CD14-positive monocyte (primary cell): ENCODE measurements around the gene DBNDD1. TPM values are rescaled to one million over a fixed set of nuclear protein-coding genes. Genes with fewer than 3 reads are reported as not detected.

ENCODE experiments used
- DNase-seq, 3 donors: peaks; one replicate each; pipeline ENCODE4 v3.0.0-alpha.2; 2011 to 2022
- H2AFZ ChIP-seq: 2 replicates; pipeline ENCODE4 v1.6.0; 2012; ENCODE audit warnings: mild to moderate bottlenecking, low read depth, low read length, inconsistent platforms; ENCODE audit not compliant: insufficient read depth, poor library complexity, severe bottlenecking
- H3K27ac ChIP-seq, 2 donors: 1 replicate in 1 of 2; 2 replicates in 1 of 2; pipeline ENCODE4 v1.5.1; 2012 to 2013; ENCODE audit warnings: low read length in 2 of 2, control low read depth in 1 of 2, inconsistent platforms in 1 of 2, low read depth in 1 of 2, mild to moderate bottlenecking in 1 of 2
- H3K27me3 ChIP-seq, 2 donors: one replicate each; pipeline versions ENCODE4 v1.6.0 to v1.6.1; 2011 to 2013; ENCODE audit warnings: low read length in 2 of 2; ENCODE audit not compliant: control insufficient read depth in 2 of 2, insufficient read depth in 2 of 2
- H3K36me3 ChIP-seq, 2 donors: replicated peaks in 1 of 2; 1 replicate in 1 of 2; 2 replicates in 1 of 2; pipeline versions ENCODE4 v1.5.1 to v1.6.1; 2012 to 2013; ENCODE audit warnings: low read length in 2 of 2, control low read depth in 1 of 2, inconsistent platforms in 1 of 2, mild to moderate bottlenecking in 1 of 2; ENCODE audit not compliant: insufficient read depth in 2 of 2, control insufficient read depth in 1 of 2
- H3K4me1 ChIP-seq, 2 donors: 1 replicate in 1 of 2; 2 replicates in 1 of 2; pipeline versions ENCODE4 v1.5.1 to v1.6.1; 2012 to 2013; ENCODE audit warnings: low read length in 2 of 2, control low read depth in 1 of 2, inconsistent platforms in 1 of 2, mild to moderate bottlenecking in 1 of 2, moderate library complexity in 1 of 2; ENCODE audit not compliant: insufficient read depth in 2 of 2, control insufficient read depth in 1 of 2
- H3K4me2 ChIP-seq: replicated peaks from 2 replicates; pipeline ENCODE3; 2012; ENCODE audit warnings: low read length, moderate library complexity, mild to moderate bottlenecking; ENCODE audit not compliant: poor library complexity, severe bottlenecking; ENCODE audit errors: extremely low read depth
- H3K4me3 ChIP-seq, 3 experiments: fragments of 200-600 bp in 1 of 3; sonication (generic) in 1 of 3; replicated peaks in 1 of 3; 1 replicate in 2 of 3; 2 replicates in 1 of 3; pipeline ENCODE4 v1.5.1; 2011 to 2013; ENCODE audit warnings: low read length in 3 of 3, mild to moderate bottlenecking in 3 of 3, control low read depth in 2 of 3, low read depth in 2 of 3, inconsistent platforms in 1 of 3, moderate library complexity in 1 of 3
- H3K79me2 ChIP-seq: 2 replicates; pipeline ENCODE4 v1.6.0; 2012; ENCODE audit warnings: mild to moderate bottlenecking, control low read depth, inconsistent platforms, low read length, moderate library complexity; ENCODE audit not compliant: insufficient read depth
- H3K9ac ChIP-seq: 2 replicates; pipeline ENCODE4 v1.6.0; 2017; ENCODE audit warnings: low read length, mild to moderate bottlenecking; ENCODE audit not compliant: insufficient read depth, poor library complexity, severe bottlenecking
- H3K9me3 ChIP-seq, 2 donors: replicated peaks in 1 of 2; 1 replicate in 1 of 2; 2 replicates in 1 of 2; pipeline versions ENCODE4 v1.5.1 to v1.6.1; 2012 to 2013; ENCODE audit warnings: low read length in 2 of 2, control low read depth in 1 of 2; ENCODE audit not compliant: control insufficient read depth in 1 of 2, insufficient read depth in 1 of 2
- H4K20me1 ChIP-seq: 2 replicates; pipeline ENCODE4 v1.6.0; 2012; ENCODE audit warnings: mild to moderate bottlenecking, low read length, control low read depth, moderate library complexity; ENCODE audit not compliant: insufficient read depth
- H3K27ac Mint-ChIP-seq, 7 donors: one replicate each; pipeline ENCODE4 v1.8.0; 2020; ENCODE audit warnings: mild to moderate bottlenecking in 7 of 7, mixed read lengths in 7 of 7, moderate library complexity in 6 of 7, inconsistent platforms in 2 of 7
- H3K27me3 Mint-ChIP-seq, 3 donors: one replicate each; pipeline ENCODE4 v1.8.0; 2021 to 2022; ENCODE audit warnings: low read depth in 3 of 3, mild to moderate bottlenecking in 3 of 3, mixed read lengths in 3 of 3, moderate library complexity in 3 of 3, inconsistent platforms in 1 of 3
- H3K36me3 Mint-ChIP-seq, 2 donors: one replicate each; pipeline ENCODE4 v1.8.0; 2020; ENCODE audit warnings: mixed read lengths in 2 of 2, inconsistent platforms in 1 of 2, mild to moderate bottlenecking in 1 of 2
- H3K4me1 Mint-ChIP-seq: one replicate; pipeline ENCODE4 v1.8.0; 2020; ENCODE audit warnings: mild to moderate bottlenecking, mixed read lengths
- H3K4me3 Mint-ChIP-seq, 2 donors: one replicate each; pipeline ENCODE4 v1.8.0; 2020; ENCODE audit warnings: mild to moderate bottlenecking in 2 of 2, mixed read lengths in 2 of 2, moderate library complexity in 1 of 2
- H3K9me3 Mint-ChIP-seq, 7 donors: one replicate each; pipeline ENCODE4 v1.8.0; 2020 to 2022; ENCODE audit warnings: mixed read lengths in 7 of 7, mild to moderate bottlenecking in 6 of 7, moderate library complexity in 6 of 7, inconsistent platforms in 2 of 7
- CTCF ChIP-seq: fragments of 200-600 bp; IDR thresholded peaks from one replicate; pipeline ENCODE4 v1.8.0; 2022; ENCODE audit warnings: antibody characterized with exemption, mild to moderate bottlenecking
- WGBS: methylation state at CpG from one replicate; pipeline ENCODE4 v1.1.5; 2013; ENCODE audit warnings: missing lambda C conversion rate; ENCODE audit not compliant: insufficient coverage; 5-methylcytosine and 5-hydroxymethylcytosine counted together
- intact Hi-C, 2 donors: fragments of 100-400 bp; cut with micrococcal nuclease; formaldehyde crosslinking; loops; one replicate each; pipeline versions ENCODE4 v1.15.0 to v1.15.1; 2023
- polyA plus RNA-seq, 3 donors: library from polyadenylated mRNA; depleted of rRNA in 1 of 3; unstranded in 2 of 3; stranded (reverse) in 1 of 3; fragments of 300-500 nt in 2 of 3; fragments of >200 nt in 1 of 3; fragmentation: Illumina TruSeq in 2 of 3; gene quantifications; 1 replicate in 2 of 3; 2 replicates in 1 of 3; pipeline ENCODE4 v1.2.3, GENCODE V29; 2012 to 2021

DBNDD1 gene
- polyA plus RNA-seq, 3 donors, result 0.07 TPM; not detected in 2

- peaks cover 14% of the 10 kb centered on the region for H3K4me1 Mint-ChIP-seq
- no peak for DNase-seq
- H3K27me3 ChIP-seq, result peaks cover 9 to 21% of the 10 kb centered on the region in 2 donors
- no peak for TF ChIP-seq CTCF
- peaks cover 0 to 6% (median 0%) of the 10 kb centered on the region in 7 donors for H3K9me3 Mint-ChIP-seq
- H4K20me1 ChIP-seq, result no peaks in the 10 kb centered on the region
- 87% methylated on average over 18 of the region's 20 CpGs for WGBS
- peaks cover 2 to 7% of the 10 kb centered on the region in 2 donors for H3K36me3 Mint-ChIP-seq
- H2AFZ ChIP-seq, result no peak overlapping the region
- H3K27ac ChIP-seq, result no peak overlapping the region
- H3K9ac ChIP-seq, result no peak overlapping the region
- no peak overlapping the region for H3K27ac Mint-ChIP-seq
- no peaks in the 10 kb centered on the region for H3K79me2 ChIP-seq
- H3K27me3 Mint-ChIP-seq, result peaks cover 11 to 33% (median 25%) of the 10 kb centered on the region in 3 donors
- H3K4me3 ChIP-seq, result no peak overlapping the region
- no peaks in the 10 kb centered on the region for H3K9me3 ChIP-seq
- H3K4me3 Mint-ChIP-seq, result no peak overlapping the region
- H3K4me1 ChIP-seq, result peaks cover 10 to 12% of the 10 kb centered on the region in 2 donors
- intact Hi-C loops, result no loop called here
- no peaks in the 10 kb centered on the region for H3K36me3 ChIP-seq
- H3K4me2 ChIP-seq, result no peak overlapping the region
These were observed 24.3 kb upstream of the DBNDD1 start for GRCh38 chr16:90043526-90043925.

GRCh38 chr16:90042946-90043514, 23.8 kb upstream of the DBNDD1 start:
- Mint-ChIP-seq H3K4me1 (peaks cover 9% of the 10 kb centered on the region), H3K4me3 (no peak overlapping the region), H3K9me3 (peaks cover 0 to 4% (median 0%) of the 10 kb centered on the region in 7 donors), H3K36me3 (peaks cover 2 to 10% of the 10 kb centered on the region in 2 donors), H3K27me3 (peaks cover 8 to 28% (median 21%) of the 10 kb centered on the region in 3 donors), H3K27ac (no peak overlapping the region)
- peaks cover 0 to under 1% of the 10 kb centered on the region in 2 donors for H3K36me3 ChIP-seq
- no peaks in the 10 kb centered on the region for H4K20me1 ChIP-seq
- H3K27ac ChIP-seq, result no peak overlapping the region
- no peaks in the 10 kb centered on the region for H3K79me2 ChIP-seq
- intact Hi-C loops, result no loop called here
- DNase-seq, result no peak
- H3K4me3 ChIP-seq, result no peak overlapping the region
- H3K27me3 ChIP-seq, result peaks cover 9 to 19% of the 10 kb centered on the region in 2 donors
- H3K9me3 ChIP-seq, result no peaks in the 10 kb centered on the region
- no peak overlapping the region for H3K9ac ChIP-seq
- no peak overlapping the region for H3K4me2 ChIP-seq
- peaks cover 10 to 12% of the 10 kb centered on the region in 2 donors for H3K4me1 ChIP-seq
- TF ChIP-seq CTCF, result no peak
- 92% methylated on average over 17 of the region's 19 CpGs for WGBS
- H2AFZ ChIP-seq, result no peak overlapping the region
